Measurements from ENCODE around the gene HTR4. TPM values are rescaled to one million over a fixed set of nuclear protein-coding genes. Genes with fewer than 3 reads are reported as not detected.

HTR4 gene
- total RNA-seq, 2 donors from 2014 or later = not detected

GRCh38 chr5:148446611-148447010 lies 207.7 kb downstream of the HTR4 start:
- Histone ChIP-seq H3K27me3 (ENCODE audit: control insufficient read depth, insufficient read depth, low read length, poor library complexity, severe bottlenecking) (peaks cover 24% of the 10 kb centered on the region), H3K4me3 (ENCODE audit: low read length) (no peak overlapping the region), H3K9ac (ENCODE audit: extremely low read depth, low read length, poor library complexity, severe bottlenecking) (no peak overlapping the region), H3K36me3 (ENCODE audit: control insufficient read depth, insufficient read depth, low read length) (peaks cover 17% of the 10 kb centered on the region), H3K9me3 (ENCODE audit: control insufficient read depth, low read length) (no peaks in the 10 kb centered on the region), H3K4me1 (ENCODE audit: control insufficient read depth, insufficient read depth, low read length) (peaks cover 10% of the 10 kb centered on the region), H3K27ac (ENCODE audit: low read depth, low read length) (no peak overlapping the region)
- no peak for DNase-seq
- Mint-ChIP-seq H3K4me3 (no peak overlapping the region), H3K9me3 (no peaks in the 10 kb centered on the region), H3K27me3 (ENCODE audit: insufficient read depth) (peaks cover 18% of the 10 kb centered on the region), H3K27ac (no peak overlapping the region), H3K36me3 (ENCODE audit: low read depth) (peaks cover 1% of the 10 kb centered on the region), H3K4me1 (peaks cover 12% of the 10 kb centered on the region)
- 93 to 100% methylated on average over 2 of the region's 2 CpGs for WGBS, 2 experiments (ENCODE audit: insufficient coverage in 1 of 2, insufficient read length in 1 of 2)
- TF ChIP-seq CTCF (conservative IDR thresholded peaks at IDR 0.05) = no peak

GRCh38 chr5:148445578-148445977 lies 208.7 kb downstream of the HTR4 start:
- no peaks in the 10 kb centered on the region for H3K9me3 Mint-ChIP-seq
- no peak for DNase-seq
- peaks cover 12% of the 10 kb centered on the region for H3K4me1 Mint-ChIP-seq
- Histone ChIP-seq H3K9me3 (ENCODE audit: control insufficient read depth, low read length) (no peaks in the 10 kb centered on the region), H3K4me3 (ENCODE audit: low read length) (no peak overlapping the region), H3K27me3 (ENCODE audit: control insufficient read depth, insufficient read depth, low read length, poor library complexity, severe bottlenecking) (peaks cover 14% of the 10 kb centered on the region), H3K9ac (ENCODE audit: extremely low read depth, low read length, poor library complexity, severe bottlenecking) (no peak overlapping the region), H3K36me3 (ENCODE audit: control insufficient read depth, insufficient read depth, low read length) (peaks cover 26% of the 10 kb centered on the region), H3K4me1 (ENCODE audit: control insufficient read depth, insufficient read depth, low read length) (peaks cover 10% of the 10 kb centered on the region), H3K27ac (ENCODE audit: low read depth, low read length) (no peak overlapping the region)
- H3K27ac Mint-ChIP-seq = no peak overlapping the region
- H3K27me3 Mint-ChIP-seq (ENCODE audit: insufficient read depth) = peaks cover 13% of the 10 kb centered on the region
- no peak overlapping the region for H3K4me3 Mint-ChIP-seq
- 78 to 79% methylated on average over 1 to 3 of the region's 3 CpGs for WGBS, 2 experiments (ENCODE audit: insufficient coverage in 1 of 2, insufficient read length in 1 of 2)
- H3K36me3 Mint-ChIP-seq (ENCODE audit: low read depth) = peaks cover 8% of the 10 kb centered on the region
- no peak for TF ChIP-seq CTCF (conservative IDR thresholded peaks at IDR 0.05)

- Histone ChIP-seq H3K27me3 (ENCODE audit: control insufficient read depth, insufficient read depth, low read length, poor library complexity, severe bottlenecking) (peaks cover 7% of the 10 kb centered on the region), H3K9ac (ENCODE audit: extremely low read depth, low read length, poor library complexity, severe bottlenecking) (no peak overlapping the region), H3K4me3 (ENCODE audit: low read length) (no peak overlapping the region), H3K9me3 (ENCODE audit: control insufficient read depth, low read length) (no peaks in the 10 kb centered on the region), H3K27ac (ENCODE audit: low read depth, low read length) (no peak overlapping the region), H3K4me1 (ENCODE audit: control insufficient read depth, insufficient read depth, low read length) (peaks cover 10% of the 10 kb centered on the region), H3K36me3 (ENCODE audit: control insufficient read depth, insufficient read depth, low read length) (peaks cover 37% of the 10 kb centered on the region)
- no peaks in the 10 kb centered on the region for H3K9me3 Mint-ChIP-seq
- no peak overlapping the region for H3K4me3 Mint-ChIP-seq
- 52 to 61% methylated on average over 3 to 5 of the region's 5 CpGs for WGBS, 2 experiments (ENCODE audit: insufficient coverage in 1 of 2, insufficient read length in 1 of 2)
- H3K4me1 Mint-ChIP-seq = peaks cover 12% of the 10 kb centered on the region
- peak; percentile 86 for TF ChIP-seq CTCF (conservative IDR thresholded peaks at IDR 0.05)
- DNase-seq = peak; percentile 79
- H3K27ac Mint-ChIP-seq = peak overlapping the region; percentile 30
- H3K36me3 Mint-ChIP-seq (ENCODE audit: low read depth) = peaks cover 20% of the 10 kb centered on the region
- H3K27me3 Mint-ChIP-seq (ENCODE audit: insufficient read depth) = peaks cover 7% of the 10 kb centered on the region
These were observed 210.3 kb downstream of the HTR4 start for GRCh38 chr5:148443998-148444397.

All from endodermal cell (in vitro differentiated cells).